GM18870 (cell line): ENCODE results near the gene DYNC1I1.

Source experiments
- ATAC-seq: cut with Tn5 transposase; IDR thresholded peaks from one replicate; pipeline ENCODE4 v1.9.1; 2021; ENCODE audit warnings: moderate library complexity; ENCODE audit not compliant: unreplicated experiment

The DYNC1I1 gene

GRCh38 chr7:96016056-96016586 lies 243.8 kb downstream of the DYNC1I1 start:
- ATAC-seq, result no peak

DNA sequence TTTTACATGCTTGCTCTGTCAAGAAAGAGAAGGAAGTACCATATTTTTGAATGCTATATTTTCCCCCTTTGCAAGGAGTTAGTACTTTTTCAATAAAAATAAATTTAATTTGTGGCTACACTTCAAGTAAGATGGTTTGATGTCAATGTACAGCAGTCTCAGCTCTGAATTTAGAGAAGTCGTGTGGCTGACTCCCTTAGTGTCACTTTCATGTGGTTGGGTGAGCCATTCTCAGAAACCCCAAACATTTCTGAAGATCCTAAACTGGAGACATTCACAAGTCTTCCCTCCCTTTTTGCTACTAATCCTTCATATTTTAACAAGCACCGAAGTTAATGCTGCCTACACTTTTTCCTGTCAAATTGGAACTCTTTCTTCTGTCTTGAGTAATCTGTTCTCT lies 244.4 kb downstream of the DYNC1I1 start:
- ATAC-seq, result no peak

DNA sequence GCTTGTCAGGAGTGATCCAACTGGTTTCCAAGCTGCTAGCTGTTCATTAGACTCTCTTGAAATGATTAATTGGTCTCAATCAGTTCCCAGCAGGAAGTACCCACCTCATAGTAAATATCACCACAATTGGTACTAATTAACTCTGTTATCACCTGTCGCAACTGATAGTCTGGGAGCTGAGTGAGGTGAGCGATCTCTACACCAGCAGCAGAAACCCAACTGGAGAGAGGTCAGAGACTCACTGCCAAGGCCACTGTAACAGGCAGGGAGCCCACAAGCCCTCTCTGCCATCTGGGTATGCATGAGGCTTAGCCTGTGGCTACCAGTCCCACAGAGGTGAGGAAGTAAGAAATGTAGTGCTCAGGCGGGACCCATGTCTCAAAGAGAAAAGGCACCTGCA lies 245.5 kb downstream of the DYNC1I1 start:
- no peak for ATAC-seq

DNA sequence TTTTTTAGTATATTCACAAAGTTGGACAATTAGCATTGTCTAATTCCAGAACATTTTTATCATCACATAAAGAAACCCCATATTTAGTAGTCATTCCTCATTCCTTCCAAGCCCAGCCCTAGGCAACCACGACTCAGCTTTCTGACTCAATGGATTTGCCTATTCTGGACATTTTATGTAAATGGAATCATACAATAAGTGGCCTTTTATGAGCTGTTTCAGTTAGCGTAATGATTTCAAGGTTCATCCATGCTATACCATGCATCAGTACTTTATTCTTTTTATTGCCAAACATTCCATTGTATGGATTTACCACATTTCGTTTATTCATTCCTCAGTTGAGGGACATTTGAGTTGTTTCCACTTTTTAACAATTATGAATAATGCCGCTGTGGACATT lies 249.2 kb downstream of the DYNC1I1 start:
- ATAC-seq, result no peak

- no peak for ATAC-seq
Measured at GRCh38 chr7:96023387-96023786, 251.0 kb downstream of the DYNC1I1 start.

GRCh38 chr7:96026010-96026409 lies 253.7 kb downstream of the DYNC1I1 start:
- no peak for ATAC-seq

GRCh38 chr7:96026611-96027010 lies 254.3 kb downstream of the DYNC1I1 start:
- no peak for ATAC-seq

- ATAC-seq, result no peak
Measured at GRCh38 chr7:96028729-96029128, 256.4 kb downstream of the DYNC1I1 start.

- no peak for ATAC-seq
Measured at GRCh38 chr7:96033009-96033598, 260.8 kb downstream of the DYNC1I1 start.

GRCh38 chr7:96034940-96035727 lies 262.8 kb downstream of the DYNC1I1 start:
- ATAC-seq, result no peak

- no peak for ATAC-seq
Measured at GRCh38 chr7:96040250-96040772, 268.0 kb downstream of the DYNC1I1 start.

- no peak for ATAC-seq
Measured at GRCh38 chr7:96041171-96041570, 268.8 kb downstream of the DYNC1I1 start.

- no peak for ATAC-seq
Measured at GRCh38 chr7:96045181-96045580, 272.8 kb downstream of the DYNC1I1 start.

DNA sequence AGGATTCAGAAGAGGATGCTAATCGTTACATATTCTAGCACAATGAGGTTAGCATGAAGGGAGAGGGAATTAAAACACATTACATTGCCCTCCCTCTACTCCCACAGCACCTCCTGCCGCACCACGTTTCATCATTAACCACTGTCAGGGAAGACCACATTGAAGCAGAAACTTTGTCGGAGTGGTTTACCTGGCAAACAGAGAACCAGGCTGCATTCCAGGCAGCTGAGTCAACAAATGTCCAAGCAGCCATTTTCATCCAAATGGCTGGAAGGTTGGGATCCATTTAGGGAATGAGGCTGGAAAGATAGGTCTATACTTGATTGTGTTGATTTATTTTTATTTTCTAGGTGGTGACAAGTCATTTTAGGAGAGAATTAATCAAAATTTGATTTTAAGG lies 273.6 kb downstream of the DYNC1I1 start:
- no peak for ATAC-seq

GRCh38 chr7:96052289-96052688 lies 279.9 kb downstream of the DYNC1I1 start:
- ATAC-seq, result no peak

DNA sequence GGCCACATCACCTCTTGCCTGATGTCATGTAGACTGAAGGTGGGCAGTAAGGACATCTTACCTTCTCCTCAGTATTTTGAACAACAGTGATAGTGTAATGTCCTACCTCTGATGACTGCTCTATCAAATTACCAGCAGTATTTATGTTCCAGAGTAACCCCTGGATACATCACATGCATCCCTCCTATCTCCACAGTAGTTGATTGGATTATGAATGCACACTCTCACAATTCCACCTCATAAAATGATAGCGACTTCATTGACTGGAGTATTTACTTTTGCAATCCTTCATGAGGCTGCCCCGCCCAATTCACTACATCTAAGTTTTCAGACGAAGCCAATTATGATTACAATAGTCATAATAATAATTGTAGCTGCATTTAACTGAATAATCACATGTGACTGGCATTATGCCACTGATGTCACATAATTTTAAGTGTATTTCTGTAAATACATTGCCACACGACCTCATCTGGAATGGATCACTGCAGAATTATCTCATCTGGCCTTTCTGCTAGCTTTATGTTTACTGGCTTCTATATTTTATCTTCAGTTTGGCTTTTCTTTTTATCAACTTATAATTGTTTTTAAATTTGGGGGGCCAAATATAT lies 280.6 kb downstream of the DYNC1I1 start:
- ATAC-seq, result no peak

- ATAC-seq, result no peak
Measured at GRCh38 chr7:96055717-96056116, 283.4 kb downstream of the DYNC1I1 start.

DNA sequence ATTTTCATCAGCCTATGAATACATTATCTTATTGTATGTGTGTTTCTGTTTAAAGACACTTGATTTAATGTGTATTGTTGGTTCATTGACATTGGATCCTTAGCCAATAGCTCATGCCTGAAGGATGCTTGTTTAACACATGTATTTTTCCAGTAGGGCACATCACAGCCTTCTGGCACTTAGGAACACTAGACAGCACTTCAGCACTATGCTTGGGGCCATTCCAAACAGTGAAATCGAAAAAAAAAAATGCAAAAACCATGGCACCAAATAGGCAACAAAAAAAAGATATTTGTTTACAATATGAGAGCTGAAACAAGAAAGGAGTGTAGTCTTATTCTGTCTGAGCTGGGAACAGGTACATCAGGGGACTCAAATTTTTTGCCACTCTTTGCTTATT lies 286.7 kb downstream of the DYNC1I1 start:
- no peak for ATAC-seq

GRCh38 chr7:96061009-96061408 lies 288.7 kb downstream of the DYNC1I1 start:
- no peak for ATAC-seq

GRCh38 chr7:96061844-96062243 lies 289.5 kb downstream of the DYNC1I1 start:
- no peak for ATAC-seq

GRCh38 chr7:96067321-96067720 lies 295.0 kb downstream of the DYNC1I1 start:
- ATAC-seq, result no peak

DNA sequence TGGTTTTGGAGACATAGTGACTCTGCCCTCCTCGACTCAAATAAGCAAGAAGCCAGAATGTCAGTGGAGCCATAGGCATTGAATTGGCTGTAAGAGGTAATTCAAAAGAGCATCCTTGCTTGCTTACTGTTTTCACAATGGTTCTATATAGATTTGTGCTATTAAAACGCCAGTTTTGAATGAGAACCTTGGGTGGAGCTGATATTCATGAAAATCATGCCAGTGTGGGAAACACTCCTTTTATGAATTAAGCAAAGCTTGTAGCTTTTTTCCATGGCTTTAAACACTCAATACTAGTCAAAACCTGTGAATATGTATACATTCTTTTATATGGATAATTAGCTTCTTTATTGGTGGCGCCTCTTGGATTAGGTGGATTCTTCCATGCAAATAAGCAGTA lies 297.0 kb downstream of the DYNC1I1 start:
- no peak for ATAC-seq
